Fibroblast of lung (primary cell): ENCODE measurements around the gene JAK1.

Experiments used
- CTCF ChIP-seq, 2 donors: IDR thresholded peaks in 1 of 2; conservative IDR thresholded peaks in 1 of 2; 1 replicate in 1 of 2; 2 replicates in 1 of 2; pipeline ENCODE4 v1.5.1; 2011 to 2012; ENCODE audit warnings: low read length in 2 of 2, control low read depth in 1 of 2, inconsistent platforms in 1 of 2, low read depth in 1 of 2, mild to moderate bottlenecking in 1 of 2
- EZH2 ChIP-seq: IDR thresholded peaks from 2 replicates; pipeline ENCODE4 v1.5.1; 2012; ENCODE audit warnings: low read length, control low read depth, mild to moderate bottlenecking; ENCODE audit errors: missing control alignments

DNA sequence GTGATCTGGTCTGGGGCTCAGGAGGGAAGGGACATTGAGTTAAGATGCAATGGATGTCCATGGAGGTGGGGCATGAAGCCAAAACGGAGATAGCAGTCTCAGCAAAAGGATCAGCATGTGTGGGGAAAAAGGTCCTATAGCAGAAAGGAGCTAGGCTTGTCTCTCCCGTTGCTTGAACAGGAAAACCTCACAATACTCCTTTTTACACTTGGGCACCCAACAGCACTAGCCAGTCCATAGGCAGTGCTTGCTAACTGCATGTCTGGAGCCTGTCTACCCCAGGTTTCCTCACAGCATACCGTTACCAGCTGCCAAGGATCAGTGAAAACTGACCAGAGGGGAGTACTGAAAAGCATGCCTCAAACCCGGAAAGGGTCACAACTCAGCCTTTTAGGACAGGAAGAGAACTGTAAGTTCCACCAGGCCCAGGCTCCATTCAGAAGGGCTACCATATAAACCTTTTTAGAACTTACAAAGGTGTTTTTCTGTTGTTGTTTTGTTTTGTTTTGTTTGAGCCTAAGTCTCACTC, 78.6 kb downstream of the JAK1 start:
- TF ChIP-seq CTCF (conservative IDR thresholded peaks at IDR 0.05 in 1 of 2, IDR thresholded peaks at IDR 0.05 in 1 of 2; ENCODE audit: low read depth in 1 of 2, low read length in 2 of 2) (no peak), EZH2 (no peak)
